ENCODE measurements around the gene KCNJ13. TPM values are rescaled to one million over a fixed set of nuclear protein-coding genes. Genes with fewer than 3 reads are reported as not detected.

Gene KCNJ13
- total RNA-seq, 1 experiment from 2014 or later, result not detected

DNA sequence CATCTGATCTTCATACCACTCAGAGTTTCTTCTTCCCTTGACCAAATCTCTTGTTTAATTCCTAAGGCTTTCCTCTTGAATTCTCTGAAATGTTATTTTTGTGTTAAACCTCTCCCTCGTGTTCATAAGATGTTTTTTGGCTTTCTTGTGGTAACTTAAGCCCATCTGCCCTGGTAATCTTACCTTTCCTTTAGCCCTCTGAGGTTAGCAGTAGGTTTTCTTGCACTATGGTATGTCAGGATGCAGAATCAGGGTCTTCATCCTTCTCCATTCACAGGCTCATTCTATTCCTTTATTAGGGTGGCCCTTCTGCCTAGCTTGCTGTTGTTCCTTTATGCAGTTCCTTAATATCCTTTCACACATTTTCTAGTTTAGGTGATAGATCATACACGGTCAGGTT lies 55.1 kb downstream of the KCNJ13 start:
- intact Hi-C loops (cut with micrococcal nuclease), result no loop called here

More for the DNA sequence above, 55.1 kb downstream of the KCNJ13 start:
- BruUV-seq (replicated peaks), result no TSS peak
- H4K20me1 ChIP-seq (ENCODE audit: insufficient read depth), result peaks cover 3% of the 10 kb centered on the region
- no peak overlapping the region for H3K4me3 ChIP-seq (replicated peaks in 1 of 2; ENCODE audit: low read depth in 1 of 2, low read length in 2 of 2)
- ChIA-PET CTCF (no interaction called here), RAD21 (ENCODE audit: low non-redundant PET in 1 of 2, low total read pairs in 2 of 2, uncharacterized antibody in 2 of 2, unreplicated experiment in 2 of 2) (no interaction called here), POLR2A (no interaction called here)
- no peak overlapping the region for H2AFZ ChIP-seq (ENCODE audit: low read depth, low read length, poor library complexity, severe bottlenecking)
- no peak for TF ChIP-seq CBX3 (IDR thresholded peaks at IDR 0.05; ENCODE audit: low read depth)
- TF ChIP-seq POLR2AphosphoS5 (IDR thresholded peaks at IDR 0.05; ENCODE audit: low read depth, low read length), result no peak
- TF ChIP-seq, protein P1, sequence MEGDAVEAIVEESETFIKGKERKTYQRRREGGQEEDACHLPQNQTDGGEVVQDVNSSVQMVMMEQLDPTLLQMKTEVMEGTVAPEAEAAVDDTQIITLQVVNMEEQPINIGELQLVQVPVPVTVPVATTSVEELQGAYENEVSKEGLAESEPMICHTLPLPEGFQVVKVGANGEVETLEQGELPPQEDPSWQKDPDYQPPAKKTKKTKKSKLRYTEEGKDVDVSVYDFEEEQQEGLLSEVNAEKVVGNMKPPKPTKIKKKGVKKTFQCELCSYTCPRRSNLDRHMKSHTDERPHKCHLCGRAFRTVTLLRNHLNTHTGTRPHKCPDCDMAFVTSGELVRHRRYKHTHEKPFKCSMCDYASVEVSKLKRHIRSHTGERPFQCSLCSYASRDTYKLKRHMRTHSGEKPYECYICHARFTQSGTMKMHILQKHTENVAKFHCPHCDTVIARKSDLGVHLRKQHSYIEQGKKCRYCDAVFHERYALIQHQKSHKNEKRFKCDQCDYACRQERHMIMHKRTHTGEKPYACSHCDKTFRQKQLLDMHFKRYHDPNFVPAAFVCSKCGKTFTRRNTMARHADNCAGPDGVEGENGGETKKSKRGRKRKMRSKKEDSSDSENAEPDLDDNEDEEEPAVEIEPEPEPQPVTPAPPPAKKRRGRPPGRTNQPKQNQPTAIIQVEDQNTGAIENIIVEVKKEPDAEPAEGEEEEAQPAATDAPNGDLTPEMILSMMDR (IDR thresholded peaks at IDR 0.05 in 2 of 3, conservative IDR thresholded peaks at IDR 0.05 in 1 of 3; ENCODE audit: borderline replicate concordance in 1 of 3, insufficient read depth in 1 of 3, low read depth in 2 of 3, low read length in 2 of 3), result no peak
- no peak for TF ChIP-seq SRF (IDR thresholded peaks at IDR 0.05; ENCODE audit: low read depth)
- no peak for TF ChIP-seq YY1 (IDR thresholded peaks at IDR 0.05; ENCODE audit: extremely low read depth, insufficient replicate concordance, low read depth, low read length)
- TF ChIP-seq EZH2 (IDR thresholded peaks at IDR 0.05), result no peak
- TF ChIP-seq POLR2A (IDR thresholded peaks at IDR 0.05; ENCODE audit: borderline replicate concordance, extremely low read depth, insufficient read depth, insufficient read length), result no peak
- TF ChIP-seq, protein P2, sequence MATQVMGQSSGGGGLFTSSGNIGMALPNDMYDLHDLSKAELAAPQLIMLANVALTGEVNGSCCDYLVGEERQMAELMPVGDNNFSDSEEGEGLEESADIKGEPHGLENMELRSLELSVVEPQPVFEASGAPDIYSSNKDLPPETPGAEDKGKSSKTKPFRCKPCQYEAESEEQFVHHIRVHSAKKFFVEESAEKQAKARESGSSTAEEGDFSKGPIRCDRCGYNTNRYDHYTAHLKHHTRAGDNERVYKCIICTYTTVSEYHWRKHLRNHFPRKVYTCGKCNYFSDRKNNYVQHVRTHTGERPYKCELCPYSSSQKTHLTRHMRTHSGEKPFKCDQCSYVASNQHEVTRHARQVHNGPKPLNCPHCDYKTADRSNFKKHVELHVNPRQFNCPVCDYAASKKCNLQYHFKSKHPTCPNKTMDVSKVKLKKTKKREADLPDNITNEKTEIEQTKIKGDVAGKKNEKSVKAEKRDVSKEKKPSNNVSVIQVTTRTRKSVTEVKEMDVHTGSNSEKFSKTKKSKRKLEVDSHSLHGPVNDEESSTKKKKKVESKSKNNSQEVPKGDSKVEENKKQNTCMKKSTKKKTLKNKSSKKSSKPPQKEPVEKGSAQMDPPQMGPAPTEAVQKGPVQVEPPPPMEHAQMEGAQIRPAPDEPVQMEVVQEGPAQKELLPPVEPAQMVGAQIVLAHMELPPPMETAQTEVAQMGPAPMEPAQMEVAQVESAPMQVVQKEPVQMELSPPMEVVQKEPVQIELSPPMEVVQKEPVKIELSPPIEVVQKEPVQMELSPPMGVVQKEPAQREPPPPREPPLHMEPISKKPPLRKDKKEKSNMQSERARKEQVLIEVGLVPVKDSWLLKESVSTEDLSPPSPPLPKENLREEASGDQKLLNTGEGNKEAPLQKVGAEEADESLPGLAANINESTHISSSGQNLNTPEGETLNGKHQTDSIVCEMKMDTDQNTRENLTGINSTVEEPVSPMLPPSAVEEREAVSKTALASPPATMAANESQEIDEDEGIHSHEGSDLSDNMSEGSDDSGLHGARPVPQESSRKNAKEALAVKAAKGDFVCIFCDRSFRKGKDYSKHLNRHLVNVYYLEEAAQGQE (IDR thresholded peaks at IDR 0.05; ENCODE audit: low read depth), result no peak
- TF ChIP-seq, protein P3, sequence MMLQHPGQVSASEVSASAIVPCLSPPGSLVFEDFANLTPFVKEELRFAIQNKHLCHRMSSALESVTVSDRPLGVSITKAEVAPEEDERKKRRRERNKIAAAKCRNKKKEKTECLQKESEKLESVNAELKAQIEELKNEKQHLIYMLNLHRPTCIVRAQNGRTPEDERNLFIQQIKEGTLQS (IDR thresholded peaks at IDR 0.05), result no peak
- no peak for TF ChIP-seq CEBPB (IDR thresholded peaks at IDR 0.05; ENCODE audit: low read depth)
- no peak for TF ChIP-seq EGR1 (IDR thresholded peaks at IDR 0.05; ENCODE audit: low read depth)
- TF ChIP-seq SIN3A (IDR thresholded peaks at IDR 0.05; ENCODE audit: low read depth), result no peak
- TF ChIP-seq, protein P4, sequence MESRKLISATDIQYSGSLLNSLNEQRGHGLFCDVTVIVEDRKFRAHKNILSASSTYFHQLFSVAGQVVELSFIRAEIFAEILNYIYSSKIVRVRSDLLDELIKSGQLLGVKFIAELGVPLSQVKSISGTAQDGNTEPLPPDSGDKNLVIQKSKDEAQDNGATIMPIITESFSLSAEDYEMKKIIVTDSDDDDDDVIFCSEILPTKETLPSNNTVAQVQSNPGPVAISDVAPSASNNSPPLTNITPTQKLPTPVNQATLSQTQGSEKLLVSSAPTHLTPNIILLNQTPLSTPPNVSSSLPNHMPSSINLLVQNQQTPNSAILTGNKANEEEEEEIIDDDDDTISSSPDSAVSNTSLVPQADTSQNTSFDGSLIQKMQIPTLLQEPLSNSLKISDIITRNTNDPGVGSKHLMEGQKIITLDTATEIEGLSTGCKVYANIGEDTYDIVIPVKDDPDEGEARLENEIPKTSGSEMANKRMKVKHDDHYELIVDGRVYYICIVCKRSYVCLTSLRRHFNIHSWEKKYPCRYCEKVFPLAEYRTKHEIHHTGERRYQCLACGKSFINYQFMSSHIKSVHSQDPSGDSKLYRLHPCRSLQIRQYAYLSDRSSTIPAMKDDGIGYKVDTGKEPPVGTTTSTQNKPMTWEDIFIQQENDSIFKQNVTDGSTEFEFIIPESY (IDR thresholded peaks at IDR 0.05; ENCODE audit: extremely low read depth, insufficient replicate concordance, low read length), result no peak
- TF ChIP-seq, protein P5, sequence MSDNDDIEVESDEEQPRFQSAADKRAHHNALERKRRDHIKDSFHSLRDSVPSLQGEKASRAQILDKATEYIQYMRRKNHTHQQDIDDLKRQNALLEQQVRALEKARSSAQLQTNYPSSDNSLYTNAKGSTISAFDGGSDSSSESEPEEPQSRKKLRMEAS (IDR thresholded peaks at IDR 0.05), result no peak
- no peak for TF ChIP-seq SP1 (IDR thresholded peaks at IDR 0.05; ENCODE audit: low read depth)
- no peak for TF ChIP-seq FOSL1 (IDR thresholded peaks at IDR 0.05; ENCODE audit: low read depth)
- TF ChIP-seq ELF1 (IDR thresholded peaks at IDR 0.05; ENCODE audit: borderline replicate concordance, low read depth), result no peak
- no peaks in the 10 kb centered on the region for H3K4me1 ChIP-seq (ENCODE audit: control insufficient read depth in 1 of 2, insufficient read depth in 2 of 2, low read length in 2 of 2)
- no peaks in the 10 kb centered on the region for H3K27me3 ChIP-seq (ENCODE audit: insufficient read depth, low read length)
- H3K4me2 ChIP-seq (ENCODE audit: low read length), result no peak overlapping the region
- no peak overlapping the region for H3K9ac ChIP-seq (ENCODE audit: low read length)
- H3K9me3 ChIP-seq (ENCODE audit: control insufficient read depth in 1 of 2, insufficient read depth in 1 of 2, low read depth in 1 of 2, low read length in 2 of 2), result no peaks in the 10 kb centered on the region
- DNase-seq (ENCODE audit: low read depth, low spot score) (no peak), ATAC-seq (no peak)
- no peaks in the 10 kb centered on the region for H3K9me2 ChIP-seq (ENCODE audit: insufficient read depth)
- H3K36me3 ChIP-seq (ENCODE audit: control insufficient read depth in 1 of 2, insufficient read depth in 2 of 2, low read length in 2 of 2), result peaks cover 2 to 3% of the 10 kb centered on the region in 2 experiments; a peak in 2 of 4 replicates
- peaks cover 93% of the 10 kb centered on the region for H3K79me2 ChIP-seq (ENCODE audit: insufficient read depth, low read length)
- H3K27ac ChIP-seq (ENCODE audit: low read depth, low read length), result no peak overlapping the region
